ENCODE measurements around the gene SBF2.

Gene SBF2

GRCh38 chr11:10302359-10302743 lies 8.3 kb upstream of the SBF2 start:
- no peak for DNase-seq (ENCODE audit: low read depth in 2 of 2)

GRCh38 chr11:10301656-10302358 lies 7.8 kb upstream of the SBF2 start:
- no peak for DNase-seq (ENCODE audit: low read depth in 2 of 2)

GRCh38 chr11:10298342-10298741 lies 4.3 kb upstream of the SBF2 start:
- DNase-seq (ENCODE audit: low read depth in 2 of 2), result no peak

GRCh38 chr11:10295064-10295901 lies 1.3 kb upstream of the SBF2 start:
- DNase-seq (ENCODE audit: low read depth in 2 of 2), result no peak

GRCh38 chr11:10294290-10294953 lies 403 bp upstream of the SBF2 start:
- no peak for DNase-seq (ENCODE audit: low read depth in 2 of 2)

- no peak for DNase-seq (ENCODE audit: low read depth in 2 of 2)
Measured at GRCh38 chr11:10291801-10292638, 2.0 kb downstream of the SBF2 start.

- no peak for DNase-seq (ENCODE audit: low read depth in 2 of 2)
Measured at GRCh38 chr11:10289765-10290380, 4.1 kb downstream of the SBF2 start.

GRCh38 chr11:10288881-10289764 lies 4.9 kb downstream of the SBF2 start:
- no peak for DNase-seq (ENCODE audit: low read depth in 2 of 2)

- no peak for DNase-seq (ENCODE audit: low read depth in 2 of 2)
Measured at GRCh38 chr11:10287766-10288715, 6.0 kb downstream of the SBF2 start.

- no peak for DNase-seq (ENCODE audit: low read depth in 2 of 2)
Measured at GRCh38 chr11:10287140-10287539, 6.9 kb downstream of the SBF2 start.

GRCh38 chr11:10285148-10285802 lies 8.7 kb downstream of the SBF2 start:
- DNase-seq (ENCODE audit: low read depth in 2 of 2), result no peak

- no peak for DNase-seq (ENCODE audit: low read depth in 2 of 2)
Measured at GRCh38 chr11:10283991-10284390, 10.0 kb downstream of the SBF2 start.

- no peak for DNase-seq (ENCODE audit: low read depth in 2 of 2)
Measured at GRCh38 chr11:10282117-10282516, 11.9 kb downstream of the SBF2 start.

- DNase-seq (ENCODE audit: low read depth in 2 of 2), result no peak
Measured at GRCh38 chr11:10275714-10276113, 18.3 kb downstream of the SBF2 start.

- DNase-seq (ENCODE audit: low read depth in 2 of 2), result no peak
Measured at GRCh38 chr11:10274726-10275125, 19.3 kb downstream of the SBF2 start.

- DNase-seq (ENCODE audit: low read depth in 2 of 2), result no peak
Measured at GRCh38 chr11:10273738-10274137, 20.3 kb downstream of the SBF2 start.

GRCh38 chr11:10272132-10272531 lies 21.9 kb downstream of the SBF2 start:
- DNase-seq (ENCODE audit: low read depth in 2 of 2), result no peak

GRCh38 chr11:10268746-10269488 lies 25.1 kb downstream of the SBF2 start:
- DNase-seq (ENCODE audit: low read depth in 2 of 2), result no peak
